ENCODE results near the gene RBM10. TPM values are rescaled to one million over a fixed set of nuclear protein-coding genes. Genes with fewer than 3 reads are reported as not detected.

The RBM10 gene
- total RNA-seq, 1 experiment from 2014 or later = 55.8 TPM

GRCh38 chrX:47187106-47187677 is 42.2 kb downstream of the RBM10 start:
- H2AK5ac ChIP-seq (ENCODE audit: insufficient read length, low read length) = no peak overlapping the region
- no peak overlapping the region for H2BK15ac ChIP-seq (ENCODE audit: low read depth, low read length)
- peaks cover 4 to 5% of the 10 kb centered on the region in 2 experiments; a peak in 3 of 4 replicates for H3K4me1 Mint-ChIP-seq
- H3K27me3 ChIP-seq (ENCODE audit: insufficient read depth, low read length) = no peaks in the 10 kb centered on the region
- H3T11ph ChIP-seq (ENCODE audit: low read length) = no peak overlapping the region
- H3K36me3 Mint-ChIP-seq (ENCODE audit: insufficient read depth in 1 of 3, low read depth in 3 of 3) = peaks cover 17 to 41% (median 36%) of the 10 kb centered on the region in 3 experiments
- H3K56ac ChIP-seq (ENCODE audit: insufficient read length, low read depth, low read length) = no peak overlapping the region
- H2BK120ac ChIP-seq (ENCODE audit: low read depth, low read length, poor library complexity, severe bottlenecking) = no peak overlapping the region
- no peak overlapping the region for H3K23ac ChIP-seq (ENCODE audit: insufficient read length, low read depth, low read length)
- no peak overlapping the region for H3K14ac ChIP-seq (ENCODE audit: insufficient read depth, low read length)
- no peak overlapping the region for H2AFZ ChIP-seq (ENCODE audit: low read length)
- WGBS (ENCODE audit: extremely low coverage, insufficient read length, low lambda C conversion rate) = no CpG with 5 or more reads among the region's 4 CpGs
- no peak overlapping the region for H3K27ac ChIP-seq (ENCODE audit: insufficient read length, low read depth, low read length)
- no peak overlapping the region for H3K18ac ChIP-seq (ENCODE audit: insufficient read length, low read depth, low read length)
- H2BK20ac ChIP-seq (ENCODE audit: low read depth, low read length, poor library complexity, severe bottlenecking) = no peak overlapping the region
- H4K20me1 ChIP-seq (ENCODE audit: control insufficient read depth, insufficient read depth, insufficient read length) = no peaks in the 10 kb centered on the region
- no peak overlapping the region for H2BK5ac ChIP-seq (ENCODE audit: insufficient read length, low read length)
- no peak for TF ChIP-seq CTCF (conservative IDR thresholded peaks at IDR 0.05)
- peaks cover 6% of the 10 kb centered on the region for H3K23me2 ChIP-seq (ENCODE audit: insufficient read length, low read depth, low read length, poor library complexity, severe bottlenecking)
- peak; percentile 52 for DNase-seq
- no peak overlapping the region for H4K91ac ChIP-seq (ENCODE audit: insufficient read length, low read depth, low read length)
- H3K79me1 ChIP-seq (ENCODE audit: insufficient read depth, low read depth, low read length, poor library complexity, severe bottlenecking) = no peaks in the 10 kb centered on the region
- no peak overlapping the region for H3K4me3 Mint-ChIP-seq
- H3K9me3 ChIP-seq (ENCODE audit: control insufficient read depth, low read depth, low read length) = no peaks in the 10 kb centered on the region
- peaks cover 1% of the 10 kb centered on the region for H3K27me3 Mint-ChIP-seq (ENCODE audit: low read depth)
- no peaks in the 10 kb centered on the region for H3K79me2 ChIP-seq (ENCODE audit: insufficient read depth, low read length)
- no peaks in the 10 kb centered on the region for H3K4me1 ChIP-seq (ENCODE audit: insufficient read depth, low read length)
- no peak overlapping the region for H3K4ac ChIP-seq (ENCODE audit: low read depth, low read length)
- H3K9ac ChIP-seq (ENCODE audit: extremely low read depth, insufficient read length, low read length) = no peak overlapping the region
- H2BK12ac ChIP-seq (ENCODE audit: insufficient read length, low read depth, low read length) = no peak overlapping the region
- H3K27ac Mint-ChIP-seq = peak overlapping the region in 1 of 3 experiments; percentile 45; a peak in 2 of 7 replicates
- H3K9me3 Mint-ChIP-seq = peaks cover 37 to 66% of the 10 kb centered on the region in 2 experiments
- no peak overlapping the region for H4K5ac ChIP-seq (ENCODE audit: insufficient read length, low read depth, low read length)
- H3K4me2 ChIP-seq (ENCODE audit: insufficient read depth, insufficient read length, low read length) = no peak overlapping the region
- no peak overlapping the region for H4K8ac ChIP-seq (replicated peaks; ENCODE audit: insufficient read length, low read depth, low read length)
